HG02588 (cell line): Measurements from ENCODE around the gene NFIB.

Experiments
- ATAC-seq: cut with Tn5 transposase; IDR thresholded peaks from one replicate; pipeline ENCODE4 v1.9.1; 2021; ENCODE audit warnings: mild to moderate bottlenecking, moderate library complexity; ENCODE audit not compliant: unreplicated experiment

The NFIB gene

GRCh38 chr9:14321517-14322130 is 7.7 kb upstream of the NFIB start:
- ATAC-seq, result no peak

- no peak for ATAC-seq
These were observed 6.6 kb upstream of the NFIB start for GRCh38 chr9:14320271-14321181.

- no peak for ATAC-seq
These were observed 5.1 kb upstream of the NFIB start for GRCh38 chr9:14318934-14319580.

GRCh38 chr9:14318361-14318760 is 4.4 kb upstream of the NFIB start:
- ATAC-seq, result no peak

GRCh38 chr9:14317667-14318320 is 3.9 kb upstream of the NFIB start:
- no peak for ATAC-seq

GRCh38 chr9:14316602-14317300 is 2.8 kb upstream of the NFIB start:
- no peak for ATAC-seq

- ATAC-seq, result no peak
These were observed 2.1 kb upstream of the NFIB start for GRCh38 chr9:14315875-14316601.

- peak; percentile 30 for ATAC-seq
These were observed 1.3 kb upstream of the NFIB start for GRCh38 chr9:14314929-14315874.

GRCh38 chr9:14314424-14314928 is 535 bp upstream of the NFIB start:
- ATAC-seq, result peak; percentile 4

- no peak for ATAC-seq
These were observed 482 bp downstream of the NFIB start for GRCh38 chr9:14313378-14313940.

GRCh38 chr9:14312719-14313377 is 1.1 kb downstream of the NFIB start:
- no peak for ATAC-seq

- ATAC-seq, result no peak
These were observed 1.8 kb downstream of the NFIB start for GRCh38 chr9:14311956-14312685.

- no peak for ATAC-seq
These were observed 2.6 kb downstream of the NFIB start for GRCh38 chr9:14311171-14311949.

- no peak for ATAC-seq
These were observed 3.6 kb downstream of the NFIB start for GRCh38 chr9:14310311-14310710.

GRCh38 chr9:14309403-14309802 is 4.5 kb downstream of the NFIB start:
- ATAC-seq, result no peak

GRCh38 chr9:14308853-14309145 is 5.1 kb downstream of the NFIB start:
- ATAC-seq, result no peak
